ENCODE results near the gene ZNHIT1.

- TF ChIP-seq CTCF (IDR thresholded peaks at IDR 0.05; ENCODE audit: insufficient read depth, low read length) (no peak), REST (IDR thresholded peaks at IDR 0.05; ENCODE audit: insufficient replicate concordance, low read depth) (no peak), POLR2AphosphoS5 (IDR thresholded peaks at IDR 0.05; ENCODE audit: low read depth) (no peak), GABPA (IDR thresholded peaks at IDR 0.05; ENCODE audit: low read depth) (no peak)
Observed at GRCh38 chr7:101205901-101206664, 11.9 kb upstream of the ZNHIT1 start.
